Fibroblast of pulmonary artery (primary cell): ENCODE data around the gene GMDS.
"Not testable (repeated sequence)": the region's sequence is repeated elsewhere in the genome, so short reads cannot be mapped to it uniquely, and the experiment has no call there.

Source experiments
- DNase-seq: peaks from one replicate; pipeline ENCODE4 v3.0.0-alpha.2; 2010; ENCODE audit warnings: low read depth
- H3K4me3 ChIP-seq: replicated peaks from 2 replicates; pipeline ENCODE4 v1.5.1; 2011; ENCODE audit warnings: low read depth, mild to moderate bottlenecking, control low read depth, low read length, moderate library complexity
- CTCF ChIP-seq: IDR thresholded peaks from 2 replicates; pipeline ENCODE4 v1.5.1; 2011; ENCODE audit warnings: mild to moderate bottlenecking, control low read depth, low read length, inconsistent platforms; ENCODE audit errors: missing control alignments

GMDS gene

GRCh38 chr6:1669996-1670395 lies 575.4 kb downstream of the GMDS start:
- DNase-seq = no peak
- no peak for TF ChIP-seq CTCF
- no peak overlapping the region for H3K4me3 ChIP-seq

- not testable (repeated sequence) for DNase-seq
Measured at GRCh38 chr6:1668456-1668855, 576.9 kb downstream of the GMDS start.

GRCh38 chr6:1667805-1668175 lies 577.6 kb downstream of the GMDS start:
- no peak for DNase-seq
- H3K4me3 ChIP-seq = no peak overlapping the region
- TF ChIP-seq CTCF = no peak

More at GRCh38 chr6:1668456-1668855, 576.9 kb downstream of the GMDS start:
- not testable (repeated sequence) for H3K4me3 ChIP-seq

GRCh38 chr6:1667012-1667804 lies 578.2 kb downstream of the GMDS start:
- TF ChIP-seq CTCF = no peak
- H3K4me3 ChIP-seq = no peak overlapping the region
- no peak for DNase-seq

GRCh38 chr6:1665214-1665613 lies 580.2 kb downstream of the GMDS start:
- no peak overlapping the region for H3K4me3 ChIP-seq
- no peak for TF ChIP-seq CTCF
- DNase-seq = no peak

GRCh38 chr6:1664329-1664728 lies 581.1 kb downstream of the GMDS start:
- no peak overlapping the region for H3K4me3 ChIP-seq
- TF ChIP-seq CTCF = no peak
- DNase-seq = no peak

- DNase-seq = no peak
- no peak for TF ChIP-seq CTCF
- H3K4me3 ChIP-seq = no peak overlapping the region
Measured at GRCh38 chr6:1663511-1663910, 581.9 kb downstream of the GMDS start.
